Measurements from ENCODE around the gene OR5AN1.
"Not testable (repeated sequence)": the region's sequence is repeated elsewhere in the genome, so short reads cannot be mapped to it uniquely, and the experiment has no call there.

The OR5AN1 gene, protein sequence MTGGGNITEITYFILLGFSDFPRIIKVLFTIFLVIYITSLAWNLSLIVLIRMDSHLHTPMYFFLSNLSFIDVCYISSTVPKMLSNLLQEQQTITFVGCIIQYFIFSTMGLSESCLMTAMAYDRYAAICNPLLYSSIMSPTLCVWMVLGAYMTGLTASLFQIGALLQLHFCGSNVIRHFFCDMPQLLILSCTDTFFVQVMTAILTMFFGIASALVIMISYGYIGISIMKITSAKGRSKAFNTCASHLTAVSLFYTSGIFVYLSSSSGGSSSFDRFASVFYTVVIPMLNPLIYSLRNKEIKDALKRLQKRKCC

DNA sequence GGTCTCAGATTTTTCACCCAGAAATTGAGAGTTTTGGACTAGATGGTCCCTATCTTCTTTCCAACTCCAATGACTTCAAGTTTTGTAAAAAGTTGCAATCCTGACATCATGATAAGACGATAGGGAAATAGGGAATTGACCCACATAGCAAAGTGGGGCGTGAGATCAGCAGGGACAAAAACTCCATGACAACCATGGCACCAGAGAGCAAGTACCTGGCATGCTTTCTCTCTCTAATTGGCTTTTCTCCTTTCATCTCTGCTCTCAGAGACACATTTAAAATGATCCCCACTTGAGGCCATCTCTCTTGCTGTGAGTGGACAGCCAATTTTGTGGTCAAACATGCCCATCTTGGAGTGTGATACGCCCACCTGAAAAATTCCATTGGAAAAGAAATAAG, at the start of gene OR5AN1:
Gene OR5AN1, plus strand, starts transcription at position 301 of the 400 bp plus-strand sequence. CDS start 5,564 bp downstream, outside the sequence.
- DNase-seq (ENCODE audit: low read depth in 2 of 2): no peak

GRCh38 chr11:59335001-59335400, 23.7 kb upstream of the OR5AN1 start:
- no peak for DNase-seq (ENCODE audit: low read depth in 2 of 2)

DNA sequence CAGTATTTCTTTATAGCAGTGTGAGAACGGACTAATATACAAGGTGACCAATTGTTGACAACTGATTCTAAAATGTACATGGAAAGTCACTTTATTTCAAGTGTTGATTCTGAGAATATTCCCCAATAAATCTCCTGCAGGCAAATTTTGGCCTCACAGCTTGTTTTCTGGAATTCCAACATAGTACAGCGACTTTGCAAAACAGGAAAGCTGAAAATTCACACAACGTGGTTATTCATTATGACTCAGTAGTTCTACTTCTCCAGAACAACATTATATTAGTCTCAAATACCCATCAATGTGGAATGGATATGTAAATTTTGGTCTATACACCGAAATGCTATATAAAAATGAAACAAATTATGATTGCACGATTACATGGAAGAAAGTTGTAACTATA, 22.5 kb upstream of the OR5AN1 start:
- DNase-seq (ENCODE audit: low read depth in 2 of 2): no peak

- DNase-seq (ENCODE audit: low read depth in 2 of 2): no peak
Observed at GRCh38 chr11:59336931-59337330, 21.8 kb upstream of the OR5AN1 start.

GRCh38 chr11:59349657-59350056, 9.0 kb upstream of the OR5AN1 start:
- not testable (repeated sequence) for DNase-seq (ENCODE audit: low read depth in 2 of 2)

DNA sequence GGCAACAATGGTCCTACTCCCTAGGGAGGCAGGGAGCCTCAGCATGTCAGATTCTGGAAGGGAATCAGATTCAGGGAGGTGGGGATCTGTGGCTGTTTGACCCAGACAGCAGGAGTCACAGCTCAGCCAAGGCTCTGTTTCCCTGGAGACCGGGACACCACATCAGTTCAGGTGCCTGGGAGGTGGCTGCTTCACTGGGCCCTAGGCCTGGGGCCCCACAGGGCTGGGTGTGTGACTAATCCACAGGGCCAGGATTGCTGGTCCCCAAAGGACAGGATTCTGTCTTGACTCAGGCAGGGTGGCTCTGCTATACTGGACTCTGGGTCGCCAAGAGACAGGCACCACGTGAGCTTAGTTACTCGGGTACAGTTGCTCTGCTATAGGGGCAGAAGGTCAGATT, 3.5 kb upstream of the OR5AN1 start:
- DNase-seq (ENCODE audit: low read depth in 2 of 2): no peak

- no peak for DNase-seq (ENCODE audit: low read depth in 2 of 2)
Observed at GRCh38 chr11:59356561-59356960, 2.1 kb upstream of the OR5AN1 start.

- DNase-seq (ENCODE audit: low read depth in 2 of 2): no peak
Observed at GRCh38 chr11:59358020-59358419, 675 bp upstream of the OR5AN1 start.

DNA sequence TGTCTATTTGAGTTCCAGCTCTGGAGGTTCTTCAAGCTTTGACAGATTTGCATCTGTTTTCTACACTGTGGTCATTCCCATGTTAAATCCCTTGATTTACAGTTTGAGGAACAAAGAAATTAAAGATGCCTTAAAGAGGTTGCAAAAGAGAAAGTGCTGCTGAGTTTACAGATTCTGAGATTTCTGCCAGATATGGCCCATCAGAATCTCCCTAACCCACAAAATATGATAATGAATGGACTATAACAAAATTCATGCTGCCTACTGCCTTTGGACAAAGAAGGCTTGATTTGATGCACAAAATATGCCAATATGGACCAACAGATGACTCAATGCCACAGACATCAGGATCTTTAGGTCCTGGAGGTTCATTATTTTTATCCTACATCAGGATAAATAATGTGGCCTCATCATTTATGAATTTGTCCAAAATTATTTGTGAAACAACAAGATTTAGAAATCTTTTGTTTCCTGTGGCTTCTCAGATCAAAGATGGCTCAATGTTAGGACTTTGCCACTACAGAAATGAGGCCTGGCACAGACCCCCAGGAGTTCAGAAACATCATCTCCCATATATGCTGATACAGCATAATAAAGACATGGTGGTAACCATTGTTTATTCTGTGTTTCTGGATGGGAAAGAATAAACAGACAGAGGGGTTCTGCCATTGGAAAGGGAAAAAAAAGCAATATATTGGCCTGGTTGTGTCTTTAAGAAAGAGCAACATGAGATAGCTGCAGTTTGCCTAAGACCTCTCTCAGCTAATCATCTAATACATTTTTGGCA, 6.7 kb downstream of the OR5AN1 start:
- DNase-seq (ENCODE audit: low read depth in 2 of 2): no peak

DNA sequence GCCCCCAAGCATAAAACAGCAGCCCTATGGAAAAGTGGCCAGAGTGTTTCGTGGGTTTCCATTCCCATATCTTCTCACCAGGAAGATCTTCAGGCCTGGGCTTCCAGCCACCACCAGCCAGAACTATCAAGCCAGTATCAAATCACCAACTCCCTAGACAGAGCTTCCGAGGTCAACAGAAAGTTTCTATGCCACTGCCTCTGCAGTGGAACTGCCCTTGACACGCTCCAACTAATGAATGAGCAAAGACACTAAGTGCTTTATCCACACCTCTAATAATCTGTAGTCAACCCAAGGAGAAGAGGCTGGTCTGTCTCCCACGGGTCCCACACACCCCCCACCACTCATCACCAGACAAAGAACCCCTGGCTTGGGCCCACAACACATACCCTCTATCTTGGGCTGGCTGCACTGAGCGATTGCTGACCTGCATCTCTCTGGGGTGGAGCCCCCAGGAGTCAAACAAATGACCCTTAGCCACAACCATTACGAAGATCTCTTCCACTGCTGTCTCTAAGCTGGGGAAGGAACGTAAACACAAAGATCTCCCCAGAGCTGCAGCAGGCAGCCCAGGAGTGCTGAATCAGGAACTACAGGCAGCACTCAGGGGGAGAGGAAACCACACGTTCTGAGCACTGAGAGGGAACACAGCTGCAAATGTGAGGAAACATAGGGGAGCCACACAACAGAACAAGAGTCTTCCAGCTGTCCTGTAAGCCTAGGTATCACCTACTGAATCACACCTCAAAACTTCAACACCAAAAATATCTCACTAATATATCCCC, 9.7 kb downstream of the OR5AN1 start:
- DNase-seq (ENCODE audit: low read depth in 2 of 2): no peak

DNA sequence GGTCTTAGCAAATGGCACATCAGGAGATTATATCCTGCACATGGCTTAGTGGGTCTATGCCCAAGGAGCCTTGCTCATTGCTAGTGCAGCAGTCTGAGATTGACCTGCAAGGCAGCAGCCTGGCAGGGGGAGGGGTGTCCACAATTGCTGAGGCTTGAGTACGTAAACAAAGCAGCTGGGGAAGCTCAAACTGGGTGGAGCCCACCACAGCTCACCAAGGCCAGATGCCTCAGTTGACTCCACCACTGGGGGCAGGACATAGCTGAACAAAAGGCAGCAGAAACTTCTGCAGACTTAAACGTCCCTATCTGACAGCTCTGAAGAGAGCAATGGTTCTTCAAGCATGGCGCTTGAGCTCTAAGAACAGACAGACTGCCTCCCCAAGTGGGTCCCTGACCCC, 13.6 kb downstream of the OR5AN1 start:
- DNase-seq (ENCODE audit: low read depth in 2 of 2): not testable (repeated sequence)

DNA sequence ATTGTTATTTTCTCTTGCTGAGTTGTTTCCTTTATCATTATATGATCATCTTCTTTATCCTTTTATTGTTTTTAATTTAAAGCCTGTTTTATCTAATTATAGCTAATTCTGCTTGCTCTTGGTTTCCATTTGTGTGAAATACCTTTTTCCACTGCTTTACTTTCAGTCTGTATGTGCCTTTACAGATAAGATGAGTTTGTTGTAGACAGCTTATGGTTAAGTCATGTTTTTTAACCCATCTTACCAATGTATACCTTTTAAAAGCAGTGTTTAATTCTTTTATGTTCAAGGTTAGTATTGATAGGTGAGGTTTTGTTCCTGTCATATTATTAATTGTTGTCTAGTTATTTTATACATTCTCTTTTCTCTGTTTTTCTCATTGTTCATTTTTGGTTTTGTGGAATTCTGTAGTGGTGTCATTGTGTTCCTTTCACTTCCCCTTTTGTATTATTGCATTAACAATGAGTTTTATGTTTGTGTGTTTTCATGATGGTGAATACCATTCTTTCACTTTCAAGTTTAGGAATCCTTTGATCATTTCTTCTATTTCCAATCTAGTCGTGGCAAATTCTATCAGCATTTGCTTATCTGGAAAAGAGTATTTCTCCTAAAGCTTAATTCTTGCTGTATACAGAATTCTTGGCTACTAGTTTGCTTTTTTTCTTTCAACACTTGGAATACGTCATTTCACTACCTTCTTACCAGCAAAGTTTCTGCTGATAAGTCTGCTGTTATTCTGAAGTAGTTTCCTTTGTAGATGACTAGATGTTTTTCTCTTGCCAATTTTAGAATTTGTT, 21.8 kb downstream of the OR5AN1 start:
- no peak for DNase-seq (ENCODE audit: low read depth in 2 of 2)

DNA sequence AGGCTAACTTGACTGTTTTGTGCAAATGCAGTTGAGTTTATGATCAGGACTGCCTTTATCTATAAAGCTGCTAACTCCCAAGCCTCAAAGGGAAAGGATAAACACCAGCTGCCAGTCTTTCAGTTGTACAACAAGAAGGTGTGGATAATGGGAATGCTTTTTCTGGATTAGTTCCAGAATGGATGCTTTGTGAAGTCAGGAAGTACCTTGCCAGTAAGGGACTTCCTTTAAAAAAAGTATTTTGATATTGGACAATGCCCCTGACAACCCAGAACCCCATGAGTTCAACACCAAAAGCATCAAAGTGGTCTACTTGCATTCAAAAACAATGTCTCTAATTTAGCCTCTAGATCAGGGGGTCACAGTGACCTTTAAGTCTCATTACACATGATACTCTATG, 35.5 kb downstream of the OR5AN1 start:
- no peak for DNase-seq (ENCODE audit: low read depth in 2 of 2)

GRCh38 chr11:59400461-59401261, 42.0 kb downstream of the OR5AN1 start:
- no peak for DNase-seq (ENCODE audit: low read depth in 2 of 2)

DNA sequence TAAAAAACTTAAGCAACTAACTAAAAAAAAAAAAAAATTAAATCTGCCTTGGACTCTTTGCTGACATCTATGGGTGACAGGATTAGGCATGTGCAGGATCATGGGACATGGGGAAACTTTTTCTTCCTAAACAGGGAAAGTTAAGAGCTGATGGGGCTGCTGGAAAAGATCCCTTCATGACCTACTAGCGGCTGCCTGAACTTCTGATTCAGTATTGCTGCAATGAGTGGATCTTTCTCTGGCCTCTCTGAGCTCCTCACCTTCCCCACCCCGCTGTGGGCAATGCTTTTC, 42.5 kb downstream of the OR5AN1 start:
- DNase-seq (ENCODE audit: low read depth in 2 of 2): no peak

DNA sequence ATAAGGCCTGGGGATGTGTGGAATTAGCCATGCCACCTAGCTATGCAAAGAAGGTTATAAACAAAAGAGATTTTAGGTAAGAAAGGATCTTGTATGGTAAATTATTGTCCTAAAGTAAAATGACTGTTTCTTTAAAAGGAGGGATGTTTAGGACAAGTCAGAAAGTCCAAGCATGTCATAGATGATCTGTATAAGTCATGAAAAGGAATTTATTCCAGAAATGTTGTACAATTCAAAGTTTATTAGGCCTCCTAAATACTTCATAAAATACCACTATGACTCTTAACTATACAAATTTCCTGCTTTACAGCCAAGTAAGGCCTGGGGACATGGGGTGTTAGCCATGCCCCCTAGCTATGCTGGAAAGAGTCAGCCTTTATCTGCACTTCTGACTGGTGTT, 44.9 kb downstream of the OR5AN1 start:
- DNase-seq (ENCODE audit: low read depth in 2 of 2): no peak

DNA sequence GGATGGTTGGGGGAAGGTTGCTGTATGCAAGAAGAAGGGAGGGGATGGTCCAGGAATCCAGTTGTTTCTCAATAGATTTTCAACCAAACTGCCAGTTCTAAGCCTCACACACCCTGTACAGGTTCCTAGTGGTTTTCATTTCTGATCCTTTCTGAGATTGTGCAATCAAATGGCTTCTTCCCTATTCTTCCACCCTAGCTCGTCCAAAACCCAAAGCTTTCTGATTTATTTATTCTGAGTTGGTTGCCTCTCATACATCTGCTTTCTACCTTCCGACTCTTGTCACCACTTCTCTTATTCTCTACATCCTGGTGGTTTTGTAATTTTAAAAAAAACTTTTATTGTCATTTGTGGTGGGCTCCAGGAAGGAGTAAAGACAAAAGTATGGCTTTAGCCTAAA, 55.0 kb downstream of the OR5AN1 start:
- DNase-seq (ENCODE audit: low read depth in 2 of 2): no peak

- DNase-seq (ENCODE audit: low read depth in 2 of 2): no peak
Observed at GRCh38 chr11:59415111-59415510, 56.4 kb downstream of the OR5AN1 start.

GRCh38 chr11:59416613-59417012, 57.9 kb downstream of the OR5AN1 start:
- DNase-seq (ENCODE audit: low read depth in 2 of 2): no peak

- no peak for DNase-seq (ENCODE audit: low read depth in 2 of 2)
Observed at GRCh38 chr11:59417023-59417422, 58.3 kb downstream of the OR5AN1 start.

GRCh38 chr11:59418156-59418555, 59.5 kb downstream of the OR5AN1 start:
- DNase-seq (ENCODE audit: low read depth in 2 of 2): no peak

Measured in stimulated activated CD4-positive, alpha-beta T cell treated with anti-CD3 and anti-CD28 coated beads, Interleukin-4, amount 100 ng/mL, for 48 hours (primary cell).